Liver (tissue), 9 donors: Measurements from ENCODE around the gene TAAR8. TPM values are rescaled to one million over a fixed set of nuclear protein-coding genes. Genes with fewer than 3 reads are reported as not detected.

Experiments used
- DNase-seq: peaks from one replicate; pipeline ENCODE4 v3.0.0-alpha.2; 2017; ENCODE audit warnings: low spot score
- H3K27ac ChIP-seq, 2 donors: one replicate each; pipeline ENCODE4 v1.7.0; 2013; ENCODE audit warnings: inconsistent platforms in 2 of 2, low read length in 2 of 2, control low read depth in 1 of 2, low read depth in 1 of 2, mild to moderate bottlenecking in 1 of 2
- H3K27me3 ChIP-seq, 4 donors: one replicate each; pipeline versions ENCODE4 v1.6.1 to v1.7.0; 2013; ENCODE audit warnings: low read length in 3 of 4, inconsistent platforms in 1 of 4, mild to moderate bottlenecking in 1 of 4, moderate library complexity in 1 of 4; ENCODE audit not compliant: control insufficient read depth in 4 of 4, insufficient read depth in 4 of 4
- H3K36me3 ChIP-seq, 4 donors: one replicate each; pipeline versions ENCODE4 v1.6.1 to v1.7.0; 2013; ENCODE audit warnings: low read length in 3 of 4, mild to moderate bottlenecking in 3 of 4, low read depth in 1 of 4, moderate library complexity in 1 of 4; ENCODE audit not compliant: control insufficient read depth in 4 of 4, insufficient read depth in 3 of 4
- H3K4me1 ChIP-seq, 4 donors: one replicate each; pipeline versions ENCODE4 v1.6.1 to v1.7.0; 2013; ENCODE audit warnings: low read length in 3 of 4, mild to moderate bottlenecking in 3 of 4, moderate library complexity in 1 of 4; ENCODE audit not compliant: control insufficient read depth in 4 of 4, insufficient read depth in 4 of 4
- H3K4me3 ChIP-seq, 3 donors: one replicate each; pipeline versions ENCODE4 v1.6.1 to v1.7.0; 2013; ENCODE audit warnings: low read length in 3 of 3, control low read depth in 1 of 3, low read depth in 1 of 3, mild to moderate bottlenecking in 1 of 3
- H3K9ac ChIP-seq, 2 donors: one replicate each; pipeline ENCODE4 v1.7.0; 2013; ENCODE audit warnings: low read length in 2 of 2, mild to moderate bottlenecking in 2 of 2, moderate library complexity in 2 of 2, control low read depth in 1 of 2, low read depth in 1 of 2
- H3K9me3 ChIP-seq, 4 donors: one replicate each; pipeline versions ENCODE4 v1.6.1 to v1.7.0; 2013; ENCODE audit warnings: low read length in 3 of 4; ENCODE audit not compliant: control insufficient read depth in 4 of 4
- ATF3 ChIP-seq: IDR thresholded peaks from 2 replicates; pipeline ENCODE4 v1.6.1; 2016; ENCODE audit warnings: antibody characterized with exemption
- CTCF ChIP-seq: fragments of 150-350 bp; IDR thresholded peaks from 2 replicates; pipeline ENCODE4 v1.5.1; 2017; ENCODE audit warnings: improper control_type of control experiment, low read depth, low read length; ENCODE audit not compliant: missing input control
- EGR1 ChIP-seq, 2 donors: IDR thresholded peaks; 2 replicates each; pipeline ENCODE4 v1.6.1; 2016 to 2018; ENCODE audit warnings: antibody characterized with exemption in 2 of 2, low read depth in 2 of 2
- FOXA2 ChIP-seq: IDR thresholded peaks from 2 replicates; pipeline ENCODE4 v1.6.1; 2016; ENCODE audit warnings: antibody characterized with exemption
- GABPA ChIP-seq, 2 donors: IDR thresholded peaks in 1 of 2; conservative IDR thresholded peaks in 1 of 2; 2 replicates each; pipeline ENCODE4 v1.6.1; 2016; ENCODE audit warnings: antibody characterized with exemption in 2 of 2, mild to moderate bottlenecking in 1 of 2, moderate library complexity in 1 of 2
- HNF4A ChIP-seq, 2 donors: conservative IDR thresholded peaks; 2 replicates each; pipeline ENCODE4 v1.6.1; 2016; ENCODE audit warnings: antibody characterized with exemption in 2 of 2, mild to moderate bottlenecking in 2 of 2
- HNF4G ChIP-seq: IDR thresholded peaks from 2 replicates; pipeline ENCODE4 v1.6.1; 2016; ENCODE audit warnings: antibody characterized with exemption
- JUND ChIP-seq, 2 donors: IDR thresholded peaks; 2 replicates each; pipeline ENCODE4 v1.6.1; 2016; ENCODE audit warnings: antibody characterized with exemption in 2 of 2
- MAX ChIP-seq: IDR thresholded peaks from 2 replicates; pipeline ENCODE4 v1.6.1; 2016; ENCODE audit warnings: antibody characterized with exemption
- NR2F2 ChIP-seq: IDR thresholded peaks from 2 replicates; pipeline ENCODE4 v1.6.1; 2016; ENCODE audit warnings: antibody characterized with exemption
- RAD21 ChIP-seq, 2 donors: IDR thresholded peaks; 2 replicates each; pipeline ENCODE4 v1.6.1; 2016; ENCODE audit warnings: antibody characterized with exemption in 2 of 2, mild to moderate bottlenecking in 2 of 2
- REST ChIP-seq: IDR thresholded peaks from 2 replicates; pipeline ENCODE4 v1.6.1; 2016; ENCODE audit warnings: antibody characterized with exemption, mild to moderate bottlenecking
- RXRA ChIP-seq, 2 donors: IDR thresholded peaks; 2 replicates each; pipeline ENCODE4 v1.6.1; 2017 to 2018; ENCODE audit warnings: antibody characterized with exemption in 2 of 2, mild to moderate bottlenecking in 1 of 2
- SP1 ChIP-seq: IDR thresholded peaks from 2 replicates; pipeline ENCODE4 v1.6.1; 2018; ENCODE audit warnings: antibody characterized with exemption, mild to moderate bottlenecking
- TAF1 ChIP-seq: conservative IDR thresholded peaks from 2 replicates; pipeline ENCODE4 v1.6.1; 2016; ENCODE audit warnings: antibody characterized with exemption, mild to moderate bottlenecking
- YY1 ChIP-seq: IDR thresholded peaks from 2 replicates; pipeline ENCODE4 v1.6.1; 2016; ENCODE audit warnings: antibody characterized with exemption, mild to moderate bottlenecking
- ZBTB33 ChIP-seq: IDR thresholded peaks from 2 replicates; pipeline ENCODE4 v1.6.1; 2016; ENCODE audit warnings: antibody characterized with exemption
- WGBS: extraction: QIAGEN DNeasy Blood & Tissue Kit; methylation state at CpG from one replicate; pipeline ENCODE4 v1.1.7; 2013; 5-methylcytosine and 5-hydroxymethylcytosine counted together
- polyA plus RNA-seq, 2 donors: library from polyadenylated mRNA; stranded (reverse) in 1 of 2; unstranded in 1 of 2; fragments of 200-250 nt in 1 of 2; fragments of >200 nt in 1 of 2; fragmentation: Nextera tagmentation in 1 of 2; extraction: Ambion mirVana in 1 of 2; gene quantifications; one replicate each; pipeline versions ENCODE4 v1.2.1 to v1.2.3, GENCODE V29; 2013 to 2015
- total RNA-seq, 2 donors: library from RNA; depleted of rRNA; stranded (reverse); fragments of >200 nt; gene quantifications; one replicate each; pipeline ENCODE4 v1.2.3, GENCODE V29; 2014
- donor health status: healthy.
- donor health status: healthy.
- donor health status: healthy.
- donor health status: healthy.
- donor health status: healthy.

The TAAR8 gene
- total and polyA plus RNA-seq, 4 donors = not detected

- TF ChIP-seq HNF4G = peak; percentile 82
- TF ChIP-seq YY1 = peak; percentile 69
- TF ChIP-seq EGR1 (IDR thresholded peaks at IDR 0.05; ENCODE audit: low read depth in 2 of 2) = peak in 1 of 2 donors; percentile 10
- no peak for TF ChIP-seq ATF3
- TF ChIP-seq SP1 = peak; percentile 67
- peak in 1 of 2 donors; percentile 87 for TF ChIP-seq JUND (IDR thresholded peaks at IDR 0.05)
- peak; percentile 10 to 68 for TF ChIP-seq RXRA (IDR thresholded peaks at IDR 0.05)
- TF ChIP-seq TAF1 = no peak
- peak; percentile 12 for TF ChIP-seq MAX
- TF ChIP-seq REST = peak; percentile 83
- TF ChIP-seq HNF4A (conservative IDR thresholded peaks at IDR 0.05) = peak; percentile 91 to 99
- no peak for TF ChIP-seq ZBTB33
- no peak for TF ChIP-seq FOXA2
- TF ChIP-seq CTCF = no peak
- peak; percentile 10 to 39 for TF ChIP-seq RAD21 (IDR thresholded peaks at IDR 0.05)
- no peak for TF ChIP-seq GABPA (IDR thresholded peaks at IDR 0.05 in 1 of 2, conservative IDR thresholded peaks at IDR 0.05 in 1 of 2)
- TF ChIP-seq NR2F2 = no peak
- Histone ChIP-seq H3K36me3 (no peaks in the 10 kb centered on the region), H3K27me3 (no peaks in the 10 kb centered on the region), H3K9me3 (no peaks in the 10 kb centered on the region), H3K4me3 (no peak overlapping the region), H3K4me1 (peaks cover 0 to 5% (median 3%) of the 10 kb centered on the region in 4 donors), H3K9ac (peak overlapping the region in 1 of 2 donors; percentile 50), H3K27ac (peak overlapping the region; percentile 64 to 83)
- WGBS = 32% methylated on average over 6 of the region's 6 CpGs
- no peak for DNase-seq
Observed at GRCh38 chr6:132596201-132596600, 43.7 kb downstream of the TAAR8 start.
